NB4 (cell line): Measurements from ENCODE around the gene PHACTR1.

ENCODE experiments used
- MYC ChIP-seq: IDR thresholded peaks from 2 replicates; pipeline ENCODE4 v1.6.1; 2011; ENCODE audit warnings: low read depth, low read length
- POLR2A ChIP-seq: IDR thresholded peaks from 2 replicates; pipeline ENCODE4 v1.6.1; 2011; ENCODE audit warnings: mild to moderate bottlenecking; ENCODE audit not compliant: insufficient read length; ENCODE audit errors: extremely low read depth
- TF ChIP-seq, protein P1 (sequence below): IDR thresholded peaks from one replicate; pipeline ENCODE4 v1.5.1; 2012; ENCODE audit warnings: low read depth, low read length
- TF ChIP-seq, protein P2 (sequence below): IDR thresholded peaks from 2 replicates; pipeline ENCODE4 v1.6.1; 2011; ENCODE audit warnings: low read depth, low read length

DNA sequence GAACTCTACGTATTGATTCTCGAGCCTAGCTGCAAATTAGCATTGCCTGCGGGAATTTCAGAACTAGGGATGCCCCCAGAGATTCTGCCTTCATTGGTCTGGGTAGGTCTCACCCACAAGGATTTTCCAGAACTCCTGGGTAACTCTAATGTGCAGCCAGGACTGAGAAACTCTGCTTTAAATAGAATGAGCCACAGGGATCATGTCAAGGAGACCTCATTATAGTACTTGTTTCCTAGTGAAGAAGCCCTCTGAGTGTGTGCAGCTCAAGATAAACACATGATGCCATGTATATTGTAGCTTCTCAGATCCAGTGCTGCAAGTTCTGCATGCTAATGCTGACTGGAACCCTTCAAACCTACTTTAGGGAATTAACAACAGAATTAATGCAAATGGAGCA, 179.2 kb downstream of the PHACTR1 start:
- TF ChIP-seq, protein P1, sequence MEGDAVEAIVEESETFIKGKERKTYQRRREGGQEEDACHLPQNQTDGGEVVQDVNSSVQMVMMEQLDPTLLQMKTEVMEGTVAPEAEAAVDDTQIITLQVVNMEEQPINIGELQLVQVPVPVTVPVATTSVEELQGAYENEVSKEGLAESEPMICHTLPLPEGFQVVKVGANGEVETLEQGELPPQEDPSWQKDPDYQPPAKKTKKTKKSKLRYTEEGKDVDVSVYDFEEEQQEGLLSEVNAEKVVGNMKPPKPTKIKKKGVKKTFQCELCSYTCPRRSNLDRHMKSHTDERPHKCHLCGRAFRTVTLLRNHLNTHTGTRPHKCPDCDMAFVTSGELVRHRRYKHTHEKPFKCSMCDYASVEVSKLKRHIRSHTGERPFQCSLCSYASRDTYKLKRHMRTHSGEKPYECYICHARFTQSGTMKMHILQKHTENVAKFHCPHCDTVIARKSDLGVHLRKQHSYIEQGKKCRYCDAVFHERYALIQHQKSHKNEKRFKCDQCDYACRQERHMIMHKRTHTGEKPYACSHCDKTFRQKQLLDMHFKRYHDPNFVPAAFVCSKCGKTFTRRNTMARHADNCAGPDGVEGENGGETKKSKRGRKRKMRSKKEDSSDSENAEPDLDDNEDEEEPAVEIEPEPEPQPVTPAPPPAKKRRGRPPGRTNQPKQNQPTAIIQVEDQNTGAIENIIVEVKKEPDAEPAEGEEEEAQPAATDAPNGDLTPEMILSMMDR = no peak
- TF ChIP-seq MYC (no peak), POLR2A (no peak)
- TF ChIP-seq, protein P2, sequence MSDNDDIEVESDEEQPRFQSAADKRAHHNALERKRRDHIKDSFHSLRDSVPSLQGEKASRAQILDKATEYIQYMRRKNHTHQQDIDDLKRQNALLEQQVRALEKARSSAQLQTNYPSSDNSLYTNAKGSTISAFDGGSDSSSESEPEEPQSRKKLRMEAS = no peak
